Embryonic facial prominence (tissue), 1 donor: ENCODE measurements around the gene ERBB4.

ENCODE experiments used
- DNase-seq: peaks from one replicate; pipeline ENCODE4 v3.0.0-alpha.2; 2016; ENCODE audit errors: extremely low spot score

ERBB4 gene

DNA sequence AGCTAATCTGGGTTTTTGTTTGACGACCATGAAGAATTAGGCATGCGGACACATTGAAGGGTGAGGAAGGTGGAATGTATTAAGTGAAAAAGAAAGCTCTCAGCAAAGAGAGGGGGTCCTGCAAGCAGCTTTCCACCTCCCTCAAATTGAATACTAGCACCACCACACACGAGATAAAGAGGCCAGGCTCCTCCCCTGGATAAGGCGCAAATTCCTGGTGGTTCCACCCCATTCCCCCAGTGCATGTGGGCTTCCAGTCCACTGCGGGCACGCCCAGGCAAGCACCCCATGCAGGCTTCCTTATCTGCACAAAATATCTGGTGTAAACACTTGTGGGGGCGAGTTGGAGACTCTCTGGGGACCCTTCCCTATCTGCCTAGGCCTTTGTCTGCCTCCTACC is 1124.9 kb downstream of the ERBB4 start:
- no peak for DNase-seq

DNA sequence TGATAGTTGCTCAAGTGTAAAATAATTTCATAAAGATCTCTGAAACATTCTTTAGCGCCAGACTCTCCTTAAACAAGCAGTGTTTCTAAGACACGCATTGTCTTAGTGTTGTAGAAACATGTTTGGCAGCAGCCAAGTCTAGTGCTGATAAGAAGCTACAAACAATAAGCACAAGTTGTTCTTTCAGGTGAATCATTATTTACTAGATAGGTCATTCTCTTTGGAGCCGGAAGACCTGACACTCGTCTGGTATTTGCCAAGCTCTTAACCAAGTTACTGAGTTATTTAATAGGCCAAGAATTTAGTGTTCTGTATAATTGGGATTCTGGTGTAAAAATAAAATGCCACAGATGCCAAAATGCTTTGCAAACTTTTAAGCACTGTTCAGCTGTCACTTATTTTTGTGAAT is 1130.1 kb downstream of the ERBB4 start:
- DNase-seq, result no peak

DNA sequence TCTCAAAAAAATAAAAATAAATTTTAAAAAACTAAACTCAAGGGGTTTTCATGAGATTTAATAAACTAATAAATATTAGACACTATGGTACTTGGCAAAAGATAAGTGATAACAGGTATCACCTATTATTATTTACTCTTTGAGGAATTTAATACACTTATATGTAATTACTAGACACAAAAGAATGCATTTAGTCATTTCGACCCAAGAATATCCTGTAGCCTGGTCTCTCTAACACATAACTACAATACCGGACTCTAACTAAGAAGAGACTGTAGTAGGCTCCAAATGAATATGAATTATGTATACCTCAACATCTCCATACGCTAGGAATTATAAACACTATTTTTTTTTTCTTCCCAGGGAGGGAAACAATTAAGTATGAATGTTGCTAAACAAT is 1131.5 kb downstream of the ERBB4 start:
- no peak for DNase-seq

DNA sequence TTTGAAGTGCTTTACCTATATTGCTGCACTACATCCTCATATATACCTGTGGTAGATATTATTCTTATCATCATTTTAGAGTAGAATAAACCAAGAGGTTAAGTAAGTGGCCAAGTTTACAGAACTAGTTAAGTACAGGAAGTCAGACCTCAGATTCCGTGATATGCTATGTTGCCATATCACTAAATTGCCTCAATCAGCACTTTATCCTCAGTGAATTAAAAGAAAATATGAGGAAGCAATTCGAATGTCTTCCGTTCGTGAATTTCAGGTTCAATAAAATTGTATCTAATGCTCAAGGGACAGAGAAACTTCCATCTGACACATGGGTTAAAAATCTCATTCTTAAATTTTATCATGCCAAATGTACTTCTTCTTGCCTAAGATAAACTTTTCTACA is 1133.6 kb downstream of the ERBB4 start:
- no peak for DNase-seq

DNA sequence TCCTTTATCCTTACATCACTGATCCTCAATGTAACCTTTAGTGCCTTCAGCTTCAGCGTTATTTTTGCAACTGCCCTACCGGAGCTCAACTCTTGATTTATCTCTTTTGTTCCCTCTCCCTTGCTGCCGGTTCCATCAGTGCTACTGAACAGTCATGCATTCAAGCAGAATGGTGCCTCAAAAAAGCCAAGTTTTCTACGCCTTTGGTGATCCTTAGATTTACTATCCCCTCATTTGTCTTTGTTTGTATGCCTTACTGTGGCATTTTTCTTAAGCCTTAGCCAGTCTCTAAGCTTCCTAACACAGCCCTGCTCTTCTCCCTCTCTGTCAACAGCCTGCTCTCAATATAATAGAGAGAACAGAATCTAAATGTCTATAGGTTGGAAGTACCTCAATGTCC is 1134.5 kb downstream of the ERBB4 start:
- no peak for DNase-seq

DNA sequence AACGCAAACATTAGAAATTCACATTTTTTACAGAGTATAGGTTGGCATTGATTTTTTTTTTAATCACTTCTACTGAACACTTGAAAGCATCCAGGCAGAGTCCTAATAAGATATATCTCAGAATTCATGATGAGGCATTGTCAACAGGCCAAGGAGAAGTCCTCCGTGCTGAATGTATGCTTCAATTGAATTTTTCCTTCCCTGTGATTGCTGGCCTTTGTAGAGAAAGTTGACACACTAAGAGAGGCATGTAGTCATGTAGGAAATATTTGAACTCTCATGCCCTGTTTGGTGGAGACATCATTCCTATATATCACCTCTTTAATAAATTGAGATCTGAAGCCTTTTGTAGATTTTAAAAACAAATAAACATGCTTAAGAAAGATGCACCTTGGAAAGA is 1137.3 kb downstream of the ERBB4 start:
- no peak for DNase-seq

DNA sequence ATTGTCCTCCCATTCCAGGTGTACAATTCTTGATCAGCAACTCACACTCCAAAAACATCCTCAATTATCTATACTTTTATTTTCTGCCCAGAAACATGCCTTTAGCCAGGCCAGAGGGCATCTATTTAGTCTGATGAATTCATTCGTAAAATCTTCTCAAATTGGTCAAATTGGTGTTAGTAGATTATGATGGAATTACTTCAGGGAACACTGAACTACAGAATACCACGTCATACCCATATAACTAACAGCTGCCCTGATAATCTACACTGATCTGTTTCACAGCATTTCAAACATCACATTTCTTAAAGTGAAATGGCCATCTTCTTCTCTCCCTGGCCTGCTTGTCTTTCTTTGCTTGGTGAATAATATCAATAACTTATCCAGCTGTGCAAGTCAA is 1140.8 kb downstream of the ERBB4 start:
- DNase-seq, result no peak

DNA sequence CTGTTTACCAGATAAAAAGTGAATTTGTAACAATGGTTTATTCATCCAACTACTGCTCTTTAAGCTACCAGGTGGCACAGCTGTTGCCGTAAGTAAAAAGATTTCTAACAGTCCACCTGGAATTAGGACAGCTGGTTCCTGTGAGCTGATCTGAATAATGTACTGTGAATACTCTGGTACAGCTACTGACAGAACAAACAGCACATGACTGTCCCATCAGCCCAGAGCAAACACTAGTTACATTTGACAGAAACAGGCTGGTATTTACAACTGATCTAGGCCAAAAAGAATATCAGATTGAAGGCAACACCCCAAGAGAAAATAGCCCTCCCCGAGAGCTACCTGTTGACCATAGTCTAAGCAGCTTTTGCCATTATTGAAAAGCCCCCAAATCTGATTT is 1141.8 kb downstream of the ERBB4 start:
- no peak for DNase-seq

DNA sequence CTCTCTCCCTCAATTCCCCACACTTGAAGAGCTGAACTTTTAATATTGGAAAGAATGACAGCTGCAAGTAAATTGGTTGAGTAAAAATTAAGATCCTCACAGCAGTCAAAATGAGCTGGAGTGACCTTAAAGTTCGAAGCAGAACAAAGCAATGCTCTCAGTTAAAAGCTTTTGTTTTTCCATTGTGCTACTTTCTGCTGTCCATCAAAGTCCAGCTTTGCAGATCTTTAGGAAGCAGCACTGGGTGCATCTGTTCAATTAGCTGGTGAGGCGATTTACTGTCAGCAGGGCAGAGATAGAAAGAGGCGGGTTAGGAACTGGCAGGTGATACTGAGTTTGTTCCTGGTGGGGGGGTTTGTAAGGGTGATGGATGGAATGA is 1147.4 kb downstream of the ERBB4 start:
- DNase-seq, result no peak

DNA sequence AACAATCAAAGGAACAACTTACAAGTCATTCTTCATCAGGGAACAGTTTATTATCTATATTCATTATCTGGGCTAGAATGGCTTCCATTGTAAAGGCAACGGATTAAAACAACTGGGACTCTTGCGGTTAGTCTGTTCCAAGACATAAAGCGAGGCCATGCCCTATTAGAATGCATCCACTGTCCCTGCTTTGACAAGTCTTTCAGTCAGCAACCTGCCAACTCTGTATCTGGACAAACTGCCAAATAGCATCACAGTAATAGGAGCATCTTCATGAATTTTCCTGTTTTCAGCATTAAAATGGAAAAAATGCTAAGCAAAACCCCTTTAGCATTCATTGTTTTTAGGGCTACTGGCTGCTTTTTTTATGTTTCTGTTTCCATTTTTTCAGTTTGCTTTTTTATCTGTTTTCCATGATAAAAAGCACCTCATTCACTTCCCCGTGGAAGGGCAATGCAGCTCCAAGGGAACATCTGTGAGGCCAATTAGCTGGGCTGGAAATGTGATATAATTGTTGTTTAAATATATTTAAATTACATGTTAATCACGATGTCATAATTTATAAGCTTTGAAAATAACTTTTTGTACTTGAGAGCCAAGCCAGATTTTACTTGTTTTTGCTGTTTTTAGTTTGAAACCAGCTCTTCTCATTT is 1147.9 kb downstream of the ERBB4 start:
- no peak for DNase-seq

DNA sequence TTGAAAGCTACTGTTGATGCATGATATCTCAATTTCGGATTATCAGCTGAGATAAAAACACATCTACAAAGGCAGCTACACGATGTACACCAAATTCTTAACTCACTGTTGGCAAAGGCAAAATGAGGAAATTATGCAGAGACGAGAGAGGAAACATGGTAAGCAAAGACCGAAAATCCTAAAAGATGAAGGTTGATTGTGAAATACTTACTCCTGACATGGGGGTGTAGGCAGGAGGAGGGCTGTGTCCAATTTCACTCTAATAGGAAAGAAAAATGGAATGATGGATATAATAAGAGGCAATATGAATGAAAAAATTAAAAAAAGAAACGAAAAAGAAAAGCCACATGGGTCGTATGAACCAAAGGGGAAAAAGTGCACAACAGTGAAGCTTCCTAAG is 1150.9 kb downstream of the ERBB4 start:
- no peak for DNase-seq

DNA sequence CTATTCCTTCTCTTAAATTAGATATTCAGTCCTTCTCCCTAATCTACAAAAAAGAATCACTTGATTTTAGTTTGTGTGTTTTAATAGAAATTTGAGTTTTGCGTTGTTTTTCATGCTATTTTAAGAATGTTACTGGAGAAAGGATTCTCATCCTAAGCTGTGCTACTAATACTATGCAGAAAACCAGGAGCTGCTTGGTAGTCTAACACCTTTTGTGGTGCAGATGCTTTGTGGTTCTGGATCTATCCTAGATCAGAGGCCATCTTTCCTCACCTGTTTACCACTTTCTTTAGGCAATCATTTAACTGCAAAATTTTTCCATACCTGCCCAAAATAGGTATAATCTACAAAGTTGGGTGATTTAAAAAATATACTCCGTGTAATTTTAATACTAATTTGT is 1158.6 kb downstream of the ERBB4 start:
- DNase-seq, result no peak

DNA sequence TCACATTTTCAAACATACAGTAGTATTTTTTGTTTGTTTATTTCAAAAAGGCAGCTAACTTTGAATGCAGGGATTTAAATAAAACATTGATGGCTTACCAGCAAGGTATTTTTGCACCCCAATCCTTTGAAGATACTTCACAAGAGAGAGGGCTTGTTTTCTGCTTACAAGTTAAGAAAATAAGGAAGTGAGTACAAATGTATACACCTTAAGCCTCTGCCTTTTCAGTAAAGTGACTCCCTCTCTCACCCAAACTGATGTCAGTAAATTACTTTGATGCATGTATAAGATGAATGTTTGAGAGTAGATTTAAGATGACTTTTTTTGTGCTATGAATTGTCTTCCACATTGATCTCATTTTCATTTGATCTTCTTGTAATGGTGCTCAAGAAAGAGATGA is 1162.2 kb downstream of the ERBB4 start:
- DNase-seq, result no peak

DNA sequence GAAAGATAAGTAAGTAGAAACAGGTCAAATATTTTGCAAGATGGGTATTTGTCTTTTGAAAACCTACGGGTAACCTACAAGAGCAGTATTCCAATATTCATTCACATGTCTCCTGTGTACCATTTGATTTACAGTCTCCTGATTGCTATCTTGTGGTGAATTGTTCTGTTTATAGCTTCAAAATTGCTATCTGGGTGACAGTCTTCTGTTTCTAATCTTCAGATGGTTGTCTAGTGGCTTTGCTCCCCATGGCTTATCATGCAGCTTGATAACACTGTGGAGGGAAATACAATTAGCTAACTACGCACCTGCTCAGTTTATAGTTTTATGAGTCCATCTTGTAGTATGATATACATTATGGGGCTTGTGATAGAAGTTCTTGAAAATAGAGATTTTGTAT is 1165.4 kb downstream of the ERBB4 start:
- DNase-seq, result no peak

DNA sequence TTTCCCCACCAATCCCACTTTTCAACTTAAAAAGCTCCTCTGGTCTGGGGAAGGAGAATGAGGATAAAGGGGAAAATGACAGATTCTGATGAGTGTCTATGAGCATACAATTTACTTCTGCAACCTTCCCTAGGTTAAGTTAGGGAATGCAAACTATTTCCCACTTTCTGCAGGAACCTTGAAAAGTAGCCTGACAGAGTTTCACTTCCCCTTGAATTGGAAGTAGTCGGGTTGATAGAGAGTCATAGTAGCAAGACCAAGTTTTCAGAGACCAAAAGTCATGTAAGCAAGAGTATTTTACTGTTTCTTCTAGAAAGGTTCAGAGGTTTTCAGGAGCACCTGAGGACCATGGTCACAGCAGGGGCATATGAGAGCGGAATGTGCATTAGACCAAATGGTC is 1167.1 kb downstream of the ERBB4 start:
- DNase-seq, result no peak

DNA sequence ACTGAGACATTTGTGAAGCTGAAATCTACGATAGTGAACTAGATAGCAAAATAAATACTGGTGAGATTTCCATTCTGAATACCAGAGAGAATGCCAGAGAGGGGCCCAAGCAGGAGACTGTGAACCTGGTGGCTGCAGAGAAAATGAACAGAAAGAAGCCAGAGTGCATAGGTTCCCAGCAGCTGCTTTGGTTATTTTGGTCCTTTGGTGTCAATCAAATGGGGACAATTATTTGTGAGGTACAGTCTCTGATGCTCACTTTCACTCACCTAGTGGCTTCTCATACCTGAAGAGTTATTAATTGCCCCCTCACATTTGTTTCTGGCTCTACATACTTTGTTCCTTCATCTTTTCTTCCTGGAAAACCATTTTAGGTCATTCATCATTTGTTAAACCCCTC is 1170.1 kb downstream of the ERBB4 start:
- no peak for DNase-seq

DNA sequence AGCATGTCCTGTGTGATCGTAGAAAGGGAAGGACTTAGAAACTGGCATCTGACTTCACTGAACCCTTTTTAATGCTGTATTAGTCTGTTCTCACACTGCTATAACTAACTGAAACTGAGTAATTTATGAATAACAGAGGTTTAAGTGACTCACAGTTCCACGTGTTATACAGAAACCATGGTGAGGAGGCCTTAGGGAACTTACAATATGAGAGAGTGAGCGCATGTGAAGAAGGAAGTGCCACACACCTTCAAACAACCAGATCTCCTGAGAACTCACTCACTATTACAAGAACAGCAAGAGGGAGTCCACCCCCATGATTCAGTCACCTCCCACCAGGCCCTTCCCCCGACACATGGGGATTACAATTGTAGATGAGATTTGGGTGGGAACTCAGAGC is 1170.9 kb downstream of the ERBB4 start:
- no peak for DNase-seq

DNA sequence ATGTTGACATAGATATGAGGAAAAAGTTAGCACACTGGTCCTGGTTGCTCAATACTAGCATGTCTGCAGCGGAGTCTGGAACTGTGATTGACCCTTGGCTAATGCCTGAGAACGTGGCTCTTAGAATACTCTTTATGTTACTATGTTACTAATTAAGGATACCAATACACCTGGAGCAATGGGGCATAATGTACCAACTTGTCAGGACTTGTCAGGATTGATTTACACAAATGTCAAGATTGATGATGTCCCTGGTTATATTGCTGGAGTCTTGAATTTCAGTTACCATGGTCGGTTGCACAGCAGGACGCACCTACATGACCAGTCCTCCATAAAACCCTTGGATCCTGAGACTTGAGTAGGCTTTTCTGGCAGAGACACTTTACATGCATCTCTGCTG is 1171.3 kb downstream of the ERBB4 start:
- DNase-seq, result no peak

DNA sequence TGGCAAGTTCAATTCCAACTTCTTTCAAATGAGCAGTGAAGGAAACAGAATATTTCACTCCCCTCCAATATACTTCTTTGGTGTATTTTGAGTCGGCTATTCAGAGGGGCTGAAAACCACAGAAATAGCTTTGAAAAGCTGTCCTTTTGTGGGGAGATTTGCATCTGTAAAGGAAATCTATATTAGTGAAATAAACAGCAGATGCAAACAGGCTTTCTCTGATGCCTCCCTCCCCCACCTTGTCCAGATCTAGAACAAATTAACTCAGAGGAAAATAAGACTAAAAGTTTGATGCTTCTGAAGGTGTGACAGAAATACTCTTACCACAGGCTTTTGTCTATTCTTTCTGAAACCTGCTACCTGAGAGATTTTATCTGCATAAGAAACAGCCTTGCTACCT is 1173.7 kb downstream of the ERBB4 start:
- DNase-seq, result no peak

DNA sequence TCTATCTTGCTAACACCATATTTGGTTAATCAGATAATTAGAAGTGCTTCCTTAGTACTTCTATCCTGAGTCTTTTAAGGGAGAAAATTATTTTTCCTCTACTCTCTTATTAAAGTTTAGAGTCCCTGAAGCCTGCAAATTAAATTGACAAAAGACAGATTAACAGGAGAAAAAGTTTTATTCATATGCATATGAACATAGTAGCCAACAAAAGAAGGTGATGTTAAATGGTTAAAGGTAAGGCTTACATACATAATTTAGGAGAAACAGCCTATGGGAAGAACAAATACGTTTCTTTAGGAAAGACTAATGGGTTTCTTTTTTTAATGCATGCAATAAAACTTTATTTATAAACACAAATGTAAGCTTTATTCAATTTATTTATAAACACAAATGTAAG is 1177.2 kb downstream of the ERBB4 start:
- no peak for DNase-seq

DNA sequence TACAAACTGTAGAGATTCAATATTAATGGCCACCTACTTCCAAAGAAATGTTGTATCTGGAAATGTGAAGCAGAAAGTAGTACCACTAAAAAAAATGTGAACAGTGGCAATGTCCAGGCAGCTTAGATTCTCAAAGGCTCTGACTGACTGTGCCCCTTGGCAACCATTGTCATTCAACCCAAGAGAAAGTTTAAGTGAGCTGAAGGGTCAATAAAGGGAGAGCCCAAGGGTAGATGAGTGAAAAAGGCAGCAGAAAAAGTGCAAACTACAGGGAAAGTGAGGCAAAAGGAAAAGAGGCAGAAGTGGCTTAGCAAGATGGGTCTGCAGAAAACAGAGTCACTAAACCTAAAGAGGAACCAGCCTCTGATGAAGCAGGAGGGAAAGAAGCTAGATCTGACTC is 1179.3 kb downstream of the ERBB4 start:
- no peak for DNase-seq

DNA sequence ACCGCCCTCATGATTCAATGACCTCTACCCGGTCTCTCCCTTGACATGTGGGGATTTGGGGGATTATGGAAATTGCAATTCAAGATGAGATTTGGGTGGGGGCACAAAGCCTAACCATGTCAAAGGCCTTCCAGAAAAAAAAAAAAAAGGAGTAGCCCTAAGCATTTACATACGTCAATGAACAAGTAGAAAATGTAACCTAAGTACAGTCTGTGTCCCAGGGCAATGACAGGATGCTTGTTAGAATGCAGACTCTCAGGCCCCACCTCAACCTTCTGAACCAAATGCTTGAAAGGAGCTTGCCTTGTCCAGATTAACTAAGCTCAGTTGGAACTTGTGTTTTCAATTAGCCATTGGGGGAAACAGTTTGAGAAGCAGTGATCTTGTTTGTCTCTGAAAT is 1180.1 kb downstream of the ERBB4 start:
- no peak for DNase-seq

DNA sequence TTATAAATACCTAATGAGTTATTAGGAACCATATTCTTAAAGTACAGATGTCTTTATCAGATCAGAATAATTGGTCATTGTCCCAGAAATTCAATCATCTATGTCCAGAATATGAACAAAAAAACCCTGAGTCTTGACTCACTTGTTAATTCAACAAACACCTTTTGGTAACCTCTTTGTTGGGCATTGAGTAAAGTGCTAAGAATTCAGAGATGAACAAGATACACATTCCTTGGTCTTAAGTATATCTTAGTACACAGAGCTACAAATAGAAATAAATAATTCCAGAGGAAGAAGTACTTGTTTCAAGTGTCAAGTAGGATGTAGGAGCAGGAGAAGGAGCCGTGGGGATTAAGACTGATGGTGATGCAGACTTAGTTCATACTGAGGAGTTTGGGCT is 1184.1 kb downstream of the ERBB4 start:
- no peak for DNase-seq

DNA sequence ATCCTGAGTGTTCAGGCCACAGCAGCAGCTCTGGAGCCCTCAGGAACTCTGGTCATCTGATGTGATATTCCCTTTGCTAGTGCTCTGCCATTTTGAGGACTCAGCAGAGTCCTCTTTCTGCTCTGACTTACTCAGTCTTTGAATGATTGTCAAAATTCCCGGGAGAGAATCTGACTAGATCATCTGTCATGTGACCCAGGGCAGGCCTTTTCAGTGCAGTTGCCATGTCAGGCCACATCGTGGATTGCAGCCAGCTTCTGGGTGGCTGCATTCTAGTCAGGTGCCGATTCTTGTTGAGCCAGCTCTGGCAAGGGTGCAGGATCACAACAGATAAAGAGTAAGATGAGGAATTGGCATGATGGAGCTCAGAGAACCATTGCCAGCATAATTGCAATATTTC is 1186.6 kb downstream of the ERBB4 start:
- DNase-seq, result no peak

DNA sequence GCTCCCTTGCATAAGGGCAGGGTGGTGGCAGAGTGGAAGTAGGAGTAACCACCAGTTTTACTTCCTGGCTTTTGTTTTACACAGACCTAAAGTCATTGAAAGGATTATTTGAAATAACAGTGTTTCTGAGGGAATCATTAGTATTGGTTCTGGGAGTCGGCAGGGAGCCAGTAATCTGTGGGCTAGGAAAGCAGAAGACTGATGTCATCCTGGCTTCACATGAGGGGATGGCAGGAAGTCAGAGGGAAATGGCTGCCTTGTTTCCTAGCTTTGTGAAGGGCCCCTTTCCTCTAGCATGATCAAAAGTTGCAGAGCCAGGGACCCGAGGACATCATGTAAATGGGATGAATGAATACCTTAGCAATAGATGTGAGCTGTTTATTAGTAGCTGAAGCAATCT is 1189.6 kb downstream of the ERBB4 start:
- no peak for DNase-seq
